ENCODE measurements around the gene TTLL9.

DNA sequence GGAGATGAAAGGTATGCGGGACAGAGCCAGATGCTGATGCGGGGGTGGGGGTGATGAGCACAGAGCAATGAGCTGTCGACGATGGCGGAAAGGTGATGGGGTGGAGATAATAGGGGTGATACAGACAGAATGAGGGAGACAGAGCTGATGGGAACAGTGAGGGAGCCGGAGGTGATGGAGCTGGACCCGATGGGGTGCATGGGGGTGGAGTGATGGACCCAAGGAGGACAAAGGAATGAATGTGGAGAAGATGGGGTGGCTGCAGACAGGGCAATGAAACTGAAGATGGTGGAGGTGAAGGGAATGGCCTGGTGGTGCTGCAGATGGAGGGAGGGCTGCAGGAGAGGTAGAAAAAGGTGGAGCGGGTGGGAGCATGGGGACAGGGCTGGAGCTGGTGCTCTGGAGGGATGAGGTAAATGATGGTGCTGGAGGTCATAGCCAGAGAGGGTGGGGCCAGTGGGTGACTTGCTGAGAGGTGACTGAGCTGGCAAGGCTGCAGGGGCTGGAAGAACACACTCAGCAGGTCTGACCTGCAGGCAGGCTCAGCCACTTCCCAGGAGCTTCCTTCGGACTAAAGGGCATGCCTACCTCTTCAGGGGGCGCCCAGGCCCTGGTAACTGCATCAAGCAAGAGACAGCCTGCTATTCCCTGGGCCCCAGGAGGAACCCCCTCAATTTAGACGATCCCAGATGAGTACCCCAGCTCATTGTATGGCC, 19.0 kb upstream of the TTLL9 start:
- TF ChIP-seq, protein P1, sequence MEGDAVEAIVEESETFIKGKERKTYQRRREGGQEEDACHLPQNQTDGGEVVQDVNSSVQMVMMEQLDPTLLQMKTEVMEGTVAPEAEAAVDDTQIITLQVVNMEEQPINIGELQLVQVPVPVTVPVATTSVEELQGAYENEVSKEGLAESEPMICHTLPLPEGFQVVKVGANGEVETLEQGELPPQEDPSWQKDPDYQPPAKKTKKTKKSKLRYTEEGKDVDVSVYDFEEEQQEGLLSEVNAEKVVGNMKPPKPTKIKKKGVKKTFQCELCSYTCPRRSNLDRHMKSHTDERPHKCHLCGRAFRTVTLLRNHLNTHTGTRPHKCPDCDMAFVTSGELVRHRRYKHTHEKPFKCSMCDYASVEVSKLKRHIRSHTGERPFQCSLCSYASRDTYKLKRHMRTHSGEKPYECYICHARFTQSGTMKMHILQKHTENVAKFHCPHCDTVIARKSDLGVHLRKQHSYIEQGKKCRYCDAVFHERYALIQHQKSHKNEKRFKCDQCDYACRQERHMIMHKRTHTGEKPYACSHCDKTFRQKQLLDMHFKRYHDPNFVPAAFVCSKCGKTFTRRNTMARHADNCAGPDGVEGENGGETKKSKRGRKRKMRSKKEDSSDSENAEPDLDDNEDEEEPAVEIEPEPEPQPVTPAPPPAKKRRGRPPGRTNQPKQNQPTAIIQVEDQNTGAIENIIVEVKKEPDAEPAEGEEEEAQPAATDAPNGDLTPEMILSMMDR (IDR thresholded peaks at IDR 0.05) = no peak
- no peak for TF ChIP-seq POLR2A (IDR thresholded peaks at IDR 0.05)

Measured in thyroid gland (tissue), 4 donors.